ENCODE measurements around the gene FRMD4A.
"Not testable (repeated sequence)": the region's sequence is repeated elsewhere in the genome, so short reads cannot be mapped to it uniquely, and the experiment has no call there.

FRMD4A gene

DNA sequence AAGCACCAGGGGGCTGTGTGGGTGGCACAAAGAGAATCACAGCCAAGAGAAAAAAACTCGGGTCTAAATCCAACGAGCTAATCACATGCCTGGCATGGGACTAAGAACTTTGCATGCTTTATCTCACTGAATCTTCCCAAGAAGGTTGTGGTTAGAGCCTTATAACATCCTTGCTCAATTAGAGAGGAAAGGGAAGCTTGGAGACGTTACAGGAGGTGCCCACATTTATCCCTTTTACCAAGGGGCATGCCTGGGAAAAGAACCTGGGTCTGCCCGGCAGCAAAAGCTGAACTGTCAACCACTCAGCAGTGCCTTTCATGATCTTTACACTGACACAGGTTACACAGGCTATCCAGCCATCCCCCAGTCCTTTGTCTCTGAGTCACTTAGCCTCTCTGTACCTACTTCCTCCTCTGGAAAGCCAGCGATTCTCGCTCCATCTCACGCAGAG, 553.8 kb downstream of the FRMD4A start:
- no peak for DNase-seq (ENCODE audit: low read depth)

DNA sequence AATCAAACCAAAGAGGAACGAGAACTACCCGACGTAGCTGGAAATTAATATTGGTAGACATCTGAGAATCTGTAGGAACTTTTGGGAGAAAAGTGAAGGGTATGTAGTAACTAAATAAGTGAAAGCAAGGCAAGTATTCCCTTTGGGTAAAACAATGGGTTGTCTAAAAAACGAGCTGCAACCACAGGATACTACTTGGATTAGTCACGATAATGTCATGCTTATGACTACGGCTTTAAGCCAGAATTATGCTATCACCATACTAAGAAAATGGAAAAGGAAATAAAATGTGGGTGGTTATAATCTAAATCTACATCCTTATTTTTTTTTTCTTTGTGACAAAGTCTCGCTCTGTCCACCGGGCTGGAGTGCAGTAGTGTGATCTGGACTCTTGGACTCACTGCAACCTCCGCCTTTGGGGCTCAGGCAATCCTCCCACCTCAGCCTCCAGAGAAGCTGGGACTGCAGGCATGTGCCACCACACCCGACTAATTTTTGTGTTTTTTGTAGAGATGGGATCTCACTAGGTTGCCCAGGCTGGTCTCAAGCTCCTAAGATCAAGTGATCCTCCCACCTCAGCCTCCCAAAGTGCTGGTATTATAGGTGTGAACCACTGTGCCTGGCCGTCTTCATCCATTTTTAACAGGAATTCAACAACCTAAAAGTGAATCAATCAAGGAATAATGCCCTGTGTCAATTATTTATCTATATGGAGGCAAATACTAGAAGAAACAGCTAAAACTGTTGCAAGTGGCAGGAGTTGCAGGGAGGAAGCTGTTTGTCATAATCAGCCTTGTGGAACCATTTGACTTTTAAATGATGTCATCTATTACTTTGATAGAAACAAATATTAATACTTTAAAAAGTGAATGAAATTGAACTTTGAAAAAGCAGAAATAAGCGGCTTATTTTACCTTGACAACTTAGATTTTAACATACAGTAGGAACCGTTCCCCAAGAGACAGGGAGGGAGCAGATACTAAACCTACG, 554.6 kb downstream of the FRMD4A start:
- DNase-seq (ENCODE audit: low read depth): no peak

DNA sequence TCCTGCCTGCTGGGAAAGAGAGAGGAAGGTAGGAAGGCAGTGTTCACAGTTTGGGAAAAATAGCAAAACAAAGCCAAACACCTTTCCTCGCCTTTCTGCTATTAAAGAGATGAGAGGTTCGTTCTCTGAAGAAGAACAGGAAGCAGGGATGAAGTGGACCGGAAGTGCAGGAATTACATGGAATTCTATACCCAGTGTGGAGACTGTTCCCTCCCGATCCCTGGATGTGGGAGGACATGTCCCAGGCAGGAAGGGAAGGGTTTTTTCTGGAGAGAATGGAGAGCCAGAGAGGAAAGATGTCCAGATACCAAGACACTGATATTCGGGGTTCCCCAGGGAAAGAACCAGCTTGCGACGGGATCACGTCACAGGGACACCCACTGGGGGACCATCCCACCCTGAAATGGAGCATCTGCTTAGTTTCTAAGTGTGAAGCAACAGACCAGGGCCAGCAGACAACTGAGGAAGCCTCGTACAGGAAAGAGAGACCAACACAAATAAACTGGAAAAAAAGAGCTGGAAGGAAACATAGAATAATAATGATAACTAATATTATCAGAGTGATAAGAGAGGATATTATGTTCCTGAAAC, 556.3 kb downstream of the FRMD4A start:
- DNase-seq (ENCODE audit: low read depth): no peak

DNA sequence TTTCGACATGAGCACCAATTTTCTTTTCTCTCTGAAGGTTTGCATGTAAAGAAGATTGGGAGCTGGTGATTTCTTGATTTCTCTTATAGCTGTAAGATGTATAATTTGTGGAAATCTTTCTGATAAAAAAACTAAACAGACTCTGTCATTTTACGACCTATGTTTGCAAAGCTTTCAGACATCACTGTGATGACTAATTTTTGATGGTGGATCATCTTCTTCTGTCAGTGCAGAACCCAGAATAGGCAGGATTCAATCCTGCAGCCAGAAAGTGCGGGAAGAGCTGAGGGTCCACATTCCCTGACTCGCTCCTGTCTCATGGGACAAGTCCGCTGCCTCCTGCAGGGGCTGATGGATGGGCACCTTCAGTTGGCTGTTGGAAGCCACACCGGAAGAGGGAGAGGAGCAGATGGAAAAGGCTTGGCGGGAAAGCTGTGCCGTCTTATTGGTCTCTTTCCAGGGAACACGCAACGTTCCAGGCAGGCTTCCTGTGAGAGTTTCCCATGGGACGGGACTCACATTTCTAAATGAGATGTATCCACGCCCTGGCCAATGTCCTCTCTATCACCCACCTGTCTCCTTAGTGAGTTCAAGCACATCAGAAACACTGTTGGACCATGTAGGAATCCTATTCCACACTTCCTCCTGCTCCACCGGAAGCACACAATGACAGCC, 557.1 kb downstream of the FRMD4A start:
- no peak for DNase-seq (ENCODE audit: low read depth)

DNA sequence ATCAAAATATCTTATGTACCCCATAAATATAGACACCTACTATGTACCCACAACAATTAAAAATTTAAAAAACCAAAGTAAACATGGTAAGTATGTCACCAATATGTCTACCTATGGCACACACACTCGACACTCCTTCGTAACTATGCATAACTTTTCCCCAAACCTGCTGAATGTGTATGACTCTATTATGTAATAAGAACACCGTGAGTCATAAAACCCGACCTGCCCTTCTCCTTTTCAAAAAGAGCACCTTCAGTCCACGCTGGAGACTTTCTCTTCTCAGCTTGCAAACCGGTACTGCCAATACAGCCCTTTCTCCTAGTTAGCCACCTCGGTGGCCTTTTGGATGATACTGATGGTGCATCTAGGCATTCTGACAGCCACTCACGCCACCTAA, 557.7 kb downstream of the FRMD4A start:
- DNase-seq (ENCODE audit: low read depth): no peak

DNA sequence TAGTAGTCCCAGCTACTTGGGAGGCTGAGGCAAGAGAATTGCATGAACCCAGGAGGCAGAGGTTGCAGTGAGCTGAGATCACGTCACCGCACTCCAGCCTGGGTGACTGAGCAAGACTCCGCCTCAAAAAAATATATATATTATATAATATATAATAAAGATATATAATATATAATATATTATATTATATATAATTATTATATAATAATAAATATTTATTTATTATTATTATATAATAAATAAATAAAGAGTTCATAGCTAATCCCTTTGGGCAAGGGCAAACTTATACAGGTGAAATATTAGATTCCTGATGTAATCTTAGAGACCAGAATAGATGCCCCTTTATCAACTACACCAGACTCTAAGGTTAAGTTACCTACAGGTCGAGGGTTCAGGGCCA, 558.7 kb downstream of the FRMD4A start:
- DNase-seq (ENCODE audit: low read depth): no peak

DNA sequence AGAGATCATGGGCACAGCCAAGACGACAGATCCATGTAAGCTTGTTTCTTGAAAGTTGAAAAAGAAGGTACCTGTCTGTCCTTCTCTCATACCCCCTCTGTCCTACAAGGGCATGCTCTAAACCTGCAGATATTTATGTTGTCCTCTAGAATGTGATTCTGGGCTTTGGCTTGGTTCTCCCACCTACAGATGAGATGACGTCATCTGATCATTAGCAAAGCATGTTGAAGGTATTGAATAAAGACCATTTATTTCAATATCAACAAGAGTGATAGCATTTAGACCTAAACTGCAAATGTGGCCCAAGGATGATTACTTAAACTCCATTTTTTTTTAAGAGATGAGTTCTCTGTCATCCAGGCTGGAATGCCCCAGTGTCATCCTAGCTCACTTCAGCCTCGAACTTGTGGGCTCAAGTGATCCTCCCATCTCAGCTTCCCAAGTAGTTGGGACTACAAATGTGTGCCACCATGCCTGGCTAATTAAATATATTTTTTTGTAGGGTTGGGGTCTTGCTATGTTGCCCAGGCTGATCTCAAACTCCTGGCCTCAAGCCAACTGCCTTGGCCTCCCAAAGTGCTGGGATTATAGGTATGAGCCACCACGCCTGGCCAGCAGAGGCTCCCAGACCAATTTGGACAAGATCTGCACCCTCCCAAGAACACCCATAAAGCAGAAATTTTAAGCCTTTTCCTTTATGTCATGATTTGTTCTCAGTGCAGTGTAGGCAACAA, 559.8 kb downstream of the FRMD4A start:
- no peak for DNase-seq (ENCODE audit: low read depth)

DNA sequence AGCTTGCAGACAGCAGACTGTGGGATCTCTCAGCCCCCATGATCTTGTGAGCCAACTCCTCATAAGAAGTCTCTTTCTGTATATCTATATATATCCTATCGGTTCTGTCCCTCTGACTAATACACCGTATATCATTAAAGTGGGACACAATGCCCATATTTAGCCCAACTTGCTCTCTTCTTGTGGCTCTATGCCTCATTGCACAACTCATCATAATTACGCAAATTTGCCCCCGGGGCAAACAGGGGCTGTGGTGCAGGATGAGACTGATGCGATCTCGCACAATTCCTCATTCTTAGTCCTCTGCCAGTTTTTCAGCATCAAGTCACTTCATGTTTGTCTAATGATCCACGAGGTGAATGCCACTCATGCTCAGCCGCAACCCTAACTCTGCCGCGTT, 560.8 kb downstream of the FRMD4A start:
- no peak for DNase-seq (ENCODE audit: low read depth)

DNA sequence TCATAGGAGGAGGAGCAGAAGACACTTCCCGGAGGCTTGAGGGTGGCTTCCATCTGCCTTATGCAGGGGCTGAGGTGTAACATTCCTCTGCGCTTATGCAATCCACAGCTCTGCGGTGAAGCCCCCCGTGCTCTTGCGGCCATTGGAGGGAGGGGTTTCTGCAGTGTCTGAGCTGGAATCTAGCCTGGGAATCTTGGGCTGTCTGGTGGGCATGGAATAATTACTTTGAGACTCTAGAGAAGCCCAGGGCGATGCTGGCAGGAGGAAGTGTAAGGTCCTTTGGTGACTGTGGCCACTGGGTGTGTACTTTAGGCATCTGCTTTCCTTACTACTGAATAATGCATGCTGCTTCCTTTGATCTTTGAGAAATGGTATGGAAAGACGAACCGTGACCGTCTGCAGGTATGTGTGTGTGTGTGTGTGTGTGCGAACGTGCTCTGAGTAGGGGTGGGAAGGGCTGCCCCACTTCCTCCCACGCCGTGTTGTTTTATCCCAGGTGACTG, 563.0 kb downstream of the FRMD4A start:
- no peak for DNase-seq (ENCODE audit: low read depth)

DNA sequence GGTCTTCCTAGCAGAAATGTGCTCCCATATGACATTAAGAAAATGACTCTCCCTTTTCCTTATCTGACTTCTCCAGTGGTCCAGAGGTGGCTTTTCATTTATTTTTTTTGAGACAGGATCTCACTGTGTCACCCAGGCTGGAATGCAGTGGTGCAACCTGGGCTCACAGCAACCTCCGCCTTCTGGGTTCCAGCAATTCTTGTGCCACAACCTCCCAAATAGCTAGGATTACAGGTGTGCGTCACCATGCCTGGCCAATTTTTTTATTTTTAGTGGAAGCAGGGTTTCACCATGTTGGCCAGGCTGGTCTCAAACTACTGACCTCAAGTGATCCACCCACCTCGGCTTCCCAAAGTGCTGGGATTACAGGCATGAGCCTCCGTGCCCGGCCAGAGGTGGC, 563.6 kb downstream of the FRMD4A start:
- not testable (repeated sequence) for DNase-seq (ENCODE audit: low read depth)

DNA sequence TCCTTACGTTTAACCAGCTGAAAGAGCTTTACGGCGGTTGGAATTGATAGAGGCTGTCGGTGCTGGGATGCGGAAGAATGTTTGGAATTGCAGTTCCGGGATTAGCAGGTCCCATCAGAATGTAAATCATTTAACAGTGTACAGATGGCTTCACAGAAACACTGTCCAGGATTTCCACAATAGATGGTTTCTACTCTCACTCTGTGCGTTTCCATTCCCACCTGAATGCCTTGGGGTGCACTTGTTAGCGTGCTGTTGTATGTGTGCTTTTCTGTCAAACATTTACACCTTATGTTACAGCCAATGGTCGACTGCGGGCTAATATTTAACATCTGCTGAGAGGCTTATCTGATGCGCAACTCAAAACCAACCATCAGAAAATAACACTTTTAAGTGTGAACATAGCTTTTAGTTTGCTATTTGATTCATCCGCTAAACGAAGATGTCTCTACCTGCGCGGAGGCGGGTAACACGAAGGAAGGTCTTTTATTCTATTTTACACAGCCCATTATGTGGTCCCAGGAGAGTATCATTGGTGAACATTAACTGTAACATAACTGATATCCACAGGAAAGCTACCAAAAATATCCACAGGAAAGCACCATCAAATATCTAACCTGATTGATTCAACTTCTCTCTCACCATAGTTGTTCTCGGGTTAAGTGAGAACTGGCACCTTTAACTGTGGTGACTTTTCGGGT, 564.9 kb downstream of the FRMD4A start:
- no peak for DNase-seq (ENCODE audit: low read depth)

DNA sequence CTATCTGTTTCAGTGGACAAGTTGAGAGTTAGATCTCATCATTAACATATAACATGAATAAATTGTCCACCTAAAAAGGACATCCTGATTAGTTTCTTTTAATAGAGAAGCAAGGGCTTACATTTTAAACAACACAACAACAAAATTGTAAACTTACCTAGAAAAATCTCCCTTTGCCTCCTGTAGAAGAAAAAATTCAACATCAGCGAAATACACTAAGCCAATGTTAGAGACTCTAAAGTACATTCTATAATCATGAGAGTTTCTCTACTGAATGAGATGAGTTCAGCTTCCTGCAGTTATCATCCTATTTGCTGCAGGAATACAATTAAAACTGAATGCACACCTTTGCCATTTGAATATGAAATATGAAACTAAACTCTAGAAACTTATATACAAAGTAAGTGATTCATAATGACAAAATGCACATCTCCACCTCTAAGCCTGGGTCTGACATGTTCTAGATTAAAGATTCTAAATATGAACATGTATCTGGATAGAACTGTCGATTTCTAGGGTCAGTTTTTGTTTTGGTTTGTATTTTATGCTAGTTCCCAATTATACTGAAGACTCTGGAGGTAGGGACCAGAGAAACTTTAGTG, 569.1 kb downstream of the FRMD4A start:
- no peak for DNase-seq (ENCODE audit: low read depth)

DNA sequence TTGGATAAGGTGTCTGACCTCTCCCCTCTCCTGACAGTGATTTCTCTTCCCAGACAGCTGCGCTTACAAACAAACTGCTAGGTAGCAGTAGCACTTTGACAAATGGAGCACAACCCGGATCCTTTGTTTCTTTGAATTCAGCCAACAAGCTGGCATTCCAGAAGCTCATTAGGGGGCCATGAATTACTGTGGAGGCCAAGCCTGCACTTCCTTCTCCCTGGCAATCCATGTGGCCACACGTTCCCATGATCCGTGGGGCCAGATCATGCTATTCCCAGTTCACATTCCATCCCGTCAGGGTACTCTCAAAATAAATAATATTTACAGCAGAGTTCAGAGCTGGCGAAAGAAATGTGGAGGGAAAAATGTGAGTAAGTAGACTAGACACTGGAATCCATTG, 571.6 kb downstream of the FRMD4A start:
- DNase-seq (ENCODE audit: low read depth): no peak

DNA sequence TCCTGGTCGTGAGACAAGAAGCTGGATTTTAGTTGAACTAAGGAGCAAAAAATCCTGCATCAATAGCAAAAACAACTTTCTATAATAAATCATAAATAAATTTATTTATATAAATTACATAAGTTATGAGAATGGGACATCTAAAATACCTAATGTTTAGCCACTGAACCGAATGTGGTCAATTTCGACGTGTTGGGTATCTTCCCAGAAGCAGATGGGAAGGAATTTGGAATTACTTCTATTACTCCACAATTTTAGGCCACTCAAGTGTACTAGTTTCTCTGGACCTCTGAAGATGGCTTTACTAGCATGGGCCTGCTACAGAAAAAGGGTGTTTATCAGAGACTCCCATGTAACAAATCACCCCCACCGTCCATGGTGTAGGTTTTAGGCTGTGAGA, 572.0 kb downstream of the FRMD4A start:
- no peak for DNase-seq (ENCODE audit: low read depth)

DNA sequence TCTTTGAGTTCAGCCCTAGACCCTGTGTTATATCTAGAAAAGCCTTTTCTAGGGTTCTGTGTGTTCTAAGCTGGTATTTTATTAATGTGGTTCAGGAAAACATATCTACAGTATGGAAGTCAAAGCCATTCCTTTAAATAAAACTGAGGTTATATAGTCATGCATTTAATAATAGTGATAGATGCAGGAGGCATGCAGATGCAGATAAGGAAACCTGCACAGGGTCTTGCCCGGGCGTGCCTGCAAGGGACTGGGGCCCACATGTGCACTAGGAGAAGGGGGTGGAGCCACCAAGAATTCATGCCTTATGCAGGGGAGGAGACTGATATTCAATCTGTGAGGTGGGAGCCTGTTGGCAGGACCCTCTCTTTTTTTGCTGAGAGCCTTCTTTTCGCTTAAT, 572.4 kb downstream of the FRMD4A start:
- DNase-seq (ENCODE audit: low read depth): no peak

DNA sequence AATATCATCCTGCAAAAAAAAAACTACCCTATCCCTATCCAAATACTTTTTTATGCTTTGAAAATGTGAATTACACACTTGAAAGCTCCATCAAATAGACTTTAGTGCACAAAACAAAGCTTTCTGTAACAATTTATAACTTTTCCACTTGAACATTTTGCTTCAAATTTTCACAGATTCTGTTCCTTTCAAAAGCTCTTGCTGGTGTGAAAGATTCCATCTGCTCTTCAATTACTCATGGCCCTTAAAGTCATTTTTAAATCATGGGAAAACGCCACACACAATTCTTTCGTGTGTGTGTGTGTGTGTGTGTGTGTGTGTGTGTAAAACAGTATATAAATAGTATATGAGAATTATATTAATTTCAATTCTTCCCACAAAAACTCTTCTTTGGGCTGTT, 576.4 kb downstream of the FRMD4A start:
- DNase-seq (ENCODE audit: low read depth): no peak

DNA sequence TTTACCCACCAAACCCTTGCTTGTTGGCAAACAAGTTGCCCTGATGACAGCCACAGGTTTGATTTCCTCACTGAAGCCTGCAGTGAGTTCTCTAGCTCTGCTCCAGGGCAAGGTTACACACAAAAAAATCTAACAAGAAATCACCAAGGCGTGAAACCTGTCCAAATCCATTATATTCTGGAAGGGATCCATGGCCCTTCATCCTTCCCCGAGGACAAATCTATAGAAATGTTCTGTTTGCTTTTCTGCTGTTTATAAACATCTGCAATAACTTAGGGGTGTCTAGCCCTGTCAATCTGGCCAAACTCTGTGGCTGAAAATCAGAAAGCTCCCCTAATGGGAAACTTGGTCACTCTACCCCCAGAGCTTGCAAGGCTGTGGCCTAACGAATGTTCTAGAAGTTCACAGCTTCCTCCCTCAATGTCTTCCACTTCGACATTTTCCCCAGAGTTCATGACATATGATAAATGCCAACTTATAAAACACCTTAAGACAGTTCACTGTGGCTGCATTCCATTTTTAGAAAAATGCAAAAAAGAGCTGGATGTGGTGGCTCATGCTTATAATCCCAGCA, 579.4 kb downstream of the FRMD4A start:
- no peak for DNase-seq (ENCODE audit: low read depth)

DNA sequence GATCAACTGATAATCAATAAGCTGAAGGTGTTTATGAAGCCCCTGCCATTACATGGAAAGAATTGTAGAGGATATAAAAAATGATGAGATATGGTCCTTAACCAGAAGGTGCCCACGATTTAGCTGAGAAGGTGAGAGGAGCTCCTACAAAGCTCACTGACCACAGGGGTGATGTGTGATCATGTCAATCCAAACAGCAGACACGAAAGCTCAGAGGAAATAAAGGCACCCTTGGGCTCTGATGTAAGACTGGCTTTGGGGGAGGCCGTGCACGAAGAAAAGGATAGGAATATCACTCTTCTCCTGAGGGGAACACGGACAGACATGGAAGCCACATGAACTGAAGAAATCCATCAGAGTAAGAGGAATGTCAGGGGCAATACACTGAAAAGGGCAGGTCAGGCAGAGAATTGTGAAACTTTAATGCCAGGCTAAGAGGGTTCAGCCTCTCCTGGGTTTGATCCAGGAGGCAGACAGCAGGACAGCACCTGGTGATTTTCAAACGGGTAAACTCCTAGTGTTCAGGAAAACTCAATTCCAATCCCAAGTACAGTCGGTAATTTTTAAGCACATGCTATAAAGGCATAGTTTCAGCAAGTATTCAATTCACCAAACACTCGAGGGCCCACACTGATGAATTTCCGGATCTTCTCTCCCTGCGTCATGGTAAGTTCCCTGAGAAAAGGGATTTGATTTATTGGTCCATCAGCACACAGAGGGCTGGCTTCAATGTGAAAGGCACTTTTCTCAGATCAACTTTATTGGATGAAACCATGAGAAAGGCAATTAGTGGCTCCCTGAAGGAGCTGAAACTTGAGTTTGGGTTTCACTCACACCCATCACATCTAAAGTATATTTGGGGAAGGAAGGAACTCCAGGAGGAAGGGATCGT, 580.2 kb downstream of the FRMD4A start:
- no peak for DNase-seq (ENCODE audit: low read depth)

DNA sequence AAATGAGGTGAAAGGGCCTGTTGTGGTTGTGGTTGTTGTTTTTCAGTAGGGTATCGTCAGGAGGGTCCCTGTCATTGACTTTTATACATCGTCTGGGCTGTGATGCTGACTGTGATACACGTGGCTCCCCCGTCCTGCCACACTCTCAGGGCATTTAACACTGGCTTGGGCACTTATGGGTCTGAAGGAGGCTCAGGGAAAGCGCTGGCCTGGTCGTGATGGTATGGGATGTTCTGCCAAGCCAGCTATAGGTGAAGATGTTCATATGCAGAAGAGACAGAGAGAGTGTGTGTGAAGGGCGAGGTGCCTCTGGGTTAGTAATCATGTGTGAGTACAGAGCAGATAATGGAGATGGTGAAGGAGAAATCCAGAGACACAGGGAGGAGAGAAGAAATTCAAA, 585.5 kb downstream of the FRMD4A start:
- DNase-seq (ENCODE audit: low read depth): no peak

DNA sequence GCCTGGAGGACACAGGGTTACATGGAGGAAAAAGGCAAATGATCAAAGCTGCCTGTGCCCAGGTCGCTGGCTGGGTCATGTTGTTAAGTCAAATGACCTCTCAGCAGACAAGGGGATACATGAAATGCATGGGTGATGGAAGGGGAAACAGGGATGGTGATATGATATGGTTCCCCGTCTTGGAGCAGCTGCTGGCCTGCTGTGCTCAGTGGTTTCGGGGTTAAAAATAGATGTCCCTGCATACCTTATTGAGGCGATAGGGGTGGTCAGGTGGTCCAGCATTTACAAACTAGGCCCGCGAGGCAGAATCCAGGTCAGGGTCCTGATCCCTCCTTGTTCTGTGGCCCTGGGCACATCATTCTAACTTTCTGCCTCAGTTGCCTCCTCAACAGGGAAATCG, 586.8 kb downstream of the FRMD4A start:
- no peak for DNase-seq (ENCODE audit: low read depth)

Measured in activated T-cell treated with anti-CD3 and anti-CD28 coated beads for 24 hours (primary cell).